Measurements from ENCODE around the gene KIF21B.

The KIF21B gene

GRCh38 chr1:201062511-201063091 is 39.1 kb upstream of the KIF21B start:
- Histone ChIP-seq H3K4me3 (replicated peaks; ENCODE audit: insufficient read depth, low read length) (no peak overlapping the region), H3K27me3 (ENCODE audit: insufficient read depth, poor library complexity, severe bottlenecking) (no peaks in the 10 kb centered on the region), H3K27ac (replicated peaks) (no peak overlapping the region)
- TF ChIP-seq SPI1 (IDR thresholded peaks at IDR 0.05; ENCODE audit: borderline replicate concordance, low read depth) (no peak), CTCF (IDR thresholded peaks at IDR 0.05; ENCODE audit: insufficient read depth, low read length) (no peak), POLR2AphosphoS5 (IDR thresholded peaks at IDR 0.05; ENCODE audit: low read depth) (no peak), REST (IDR thresholded peaks at IDR 0.05; ENCODE audit: insufficient replicate concordance, low read depth) (no peak)
- DNase-seq (ENCODE audit: low read depth in 1 of 2, low spot score in 1 of 2): no peak

DNA sequence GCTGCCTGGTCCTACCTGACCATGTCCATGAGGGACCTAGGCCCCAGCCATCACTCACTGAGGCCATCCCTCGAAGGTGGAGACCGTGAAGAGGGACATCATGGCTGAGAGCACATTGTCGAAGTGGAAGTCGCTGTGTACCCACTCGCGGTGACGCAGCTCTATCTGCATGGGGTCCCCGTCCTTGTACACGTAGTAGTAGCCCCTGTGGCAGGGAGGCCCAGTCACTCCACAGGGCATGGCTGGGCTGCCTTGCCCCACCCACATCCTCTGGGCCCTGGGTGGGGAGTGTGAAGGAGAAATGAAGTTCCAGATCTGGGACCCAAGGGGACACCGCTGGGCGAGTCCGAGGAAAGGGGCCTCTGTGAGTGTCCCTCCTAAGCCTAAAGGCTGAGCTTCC is 38.4 kb upstream of the KIF21B start:
- DNase-seq (ENCODE audit: low read depth in 1 of 2, low spot score in 1 of 2): no peak
- H3K27me3 ChIP-seq (ENCODE audit: insufficient read depth, poor library complexity, severe bottlenecking): no peaks in the 10 kb centered on the region
- no peak overlapping the region for H3K27ac ChIP-seq (replicated peaks)
- no peak for TF ChIP-seq SPI1 (IDR thresholded peaks at IDR 0.05; ENCODE audit: borderline replicate concordance, low read depth)
- no peak for TF ChIP-seq GABPA (IDR thresholded peaks at IDR 0.05; ENCODE audit: low read depth)
- no peak for TF ChIP-seq REST (IDR thresholded peaks at IDR 0.05; ENCODE audit: insufficient replicate concordance, low read depth)
- TF ChIP-seq CTCF (IDR thresholded peaks at IDR 0.05; ENCODE audit: insufficient read depth, low read length): no peak
- TF ChIP-seq POLR2AphosphoS5 (IDR thresholded peaks at IDR 0.05; ENCODE audit: low read depth): no peak
- no peak overlapping the region for H3K4me3 ChIP-seq (replicated peaks; ENCODE audit: insufficient read depth, low read length)

GRCh38 chr1:201061049-201061448 is 37.5 kb upstream of the KIF21B start:
- no peak overlapping the region for H3K4me3 ChIP-seq (replicated peaks; ENCODE audit: insufficient read depth, low read length)
- TF ChIP-seq POLR2AphosphoS5 (IDR thresholded peaks at IDR 0.05; ENCODE audit: low read depth) (no peak), REST (IDR thresholded peaks at IDR 0.05; ENCODE audit: insufficient replicate concordance, low read depth) (no peak), GABPA (IDR thresholded peaks at IDR 0.05; ENCODE audit: low read depth) (no peak), SPI1 (IDR thresholded peaks at IDR 0.05; ENCODE audit: borderline replicate concordance, low read depth) (no peak), CTCF (IDR thresholded peaks at IDR 0.05; ENCODE audit: insufficient read depth, low read length) (no peak)
- H3K27ac ChIP-seq (replicated peaks): no peak overlapping the region
- H3K27me3 ChIP-seq (ENCODE audit: insufficient read depth, poor library complexity, severe bottlenecking): no peaks in the 10 kb centered on the region
- DNase-seq (ENCODE audit: low read depth in 1 of 2, low spot score in 1 of 2): no peak

Data from HL-60 (cell line).